ENCODE data around the gene HPSE2. TPM values are rescaled to one million over a fixed set of nuclear protein-coding genes. Genes with fewer than 3 reads are reported as not detected.

The HPSE2 gene
- total and polyA plus RNA-seq, 8 donors = 0.04 to 1.1 (median 0.05) TPM; not detected in 5

GRCh38 chr10:98956576-98957260 is 278.9 kb downstream of the HPSE2 start:
- DNase-seq (no peak), ATAC-seq (no peak), FAIRE-seq (no peak)
- Histone ChIP-seq H3K9me3 (no peaks in the 10 kb centered on the region), H3K27me3 (peaks cover 0 to 3% (median 0%) of the 10 kb centered on the region in 4 donors), H3K4me1 (no peaks in the 10 kb centered on the region), H3K36me3 (no peaks in the 10 kb centered on the region), H3K4me3 (no peak overlapping the region), H3K27ac (no peak overlapping the region)
- no peak for TF ChIP-seq CTCF (IDR thresholded peaks at IDR 0.05)
- intact Hi-C loops (cut with DNase I) = no loop called here
- 59 to 73% methylated on average over 4 of the region's 4 CpGs for WGBS, 2 donors

GRCh38 chr10:98953251-98953650 is 282.4 kb downstream of the HPSE2 start:
- Histone ChIP-seq H3K36me3 (no peaks in the 10 kb centered on the region), H3K9me3 (no peaks in the 10 kb centered on the region), H3K27ac (no peak overlapping the region), H3K27me3 (no peaks in the 10 kb centered on the region), H3K4me3 (no peak overlapping the region), H3K4me1 (no peaks in the 10 kb centered on the region)
- FAIRE-seq (no peak), ATAC-seq (no peak), DNase-seq (no peak)
- 77 to 90% methylated on average over 6 of the region's 6 CpGs for WGBS, 2 donors
- TF ChIP-seq CTCF (IDR thresholded peaks at IDR 0.05) = no peak
- intact Hi-C loops (cut with DNase I) = no loop called here

GRCh38 chr10:98951269-98952000 is 284.2 kb downstream of the HPSE2 start:
- no peaks in the 10 kb centered on the region for H3K27me3 ChIP-seq
- intact Hi-C loops (cut with DNase I) = no loop called here
- H3K4me1 ChIP-seq = no peaks in the 10 kb centered on the region
- ATAC-seq (no peak), FAIRE-seq (no peak), DNase-seq (no peak)
- 66 to 75% methylated on average over 2 of the region's 2 CpGs for WGBS, 2 donors
- no peaks in the 10 kb centered on the region for H3K9me3 ChIP-seq
- TF ChIP-seq CTCF (IDR thresholded peaks at IDR 0.05) = no peak
- no peak overlapping the region for H3K4me3 ChIP-seq
- H3K27ac ChIP-seq = no peak overlapping the region
- H3K36me3 ChIP-seq = no peaks in the 10 kb centered on the region

GRCh38 chr10:98950106-98950505 is 285.5 kb downstream of the HPSE2 start:
- H3K4me1 ChIP-seq = no peaks in the 10 kb centered on the region
- DNase-seq (no peak), ATAC-seq (no peak), FAIRE-seq (no peak)
- no peak overlapping the region for H3K4me3 ChIP-seq
- no peak overlapping the region for H3K27ac ChIP-seq
- WGBS, 2 donors = 40 to 67% methylated on average over 2 of the region's 2 CpGs
- intact Hi-C loops (cut with DNase I) = no loop called here
- H3K27me3 ChIP-seq = no peaks in the 10 kb centered on the region
- no peak for TF ChIP-seq CTCF (IDR thresholded peaks at IDR 0.05)
- H3K9me3 ChIP-seq = no peaks in the 10 kb centered on the region
- no peaks in the 10 kb centered on the region for H3K36me3 ChIP-seq

- Histone ChIP-seq H3K4me1 (no peaks in the 10 kb centered on the region), H3K36me3 (no peaks in the 10 kb centered on the region), H3K9me3 (no peaks in the 10 kb centered on the region), H3K27me3 (no peaks in the 10 kb centered on the region), H3K4me3 (no peak overlapping the region), H3K27ac (no peak overlapping the region)
- FAIRE-seq (no peak), DNase-seq (no peak), ATAC-seq (no peak)
- TF ChIP-seq CTCF (IDR thresholded peaks at IDR 0.05) = no peak
- intact Hi-C loops (cut with DNase I) = no loop called here
Measured at GRCh38 chr10:98949306-98949705, 286.3 kb downstream of the HPSE2 start.

Data from pancreas (tissue), 10 donors.